Activated CD4-positive, alpha-beta T cell treated with anti-CD3 and anti-CD28 coated beads for 36 hours (primary cell): ENCODE measurements around the gene GP1BB. TPM values are rescaled to one million over a fixed set of nuclear protein-coding genes. Genes with fewer than 3 reads are reported as not detected.

ENCODE experiments used
- ATAC-seq: fragments of 200-7000 bp; cut with Tn5 transposase; one replicate; pipeline ENCODE4 v1.10.0; 2021; ENCODE audit warnings: mild to moderate bottlenecking, moderate library complexity
- CTCF ChIA-PET: fragments of 350-600 bp; sonication (Branson Sonifier 250); formaldehyde crosslinking; loops from one replicate; lab custom pipeline; 2021; ENCODE audit warnings: antibody characterized with exemption; lab: Charles Lee
- POLR2A ChIA-PET: fragments of 350-600 bp; sonication (Branson Sonifier 250); formaldehyde crosslinking; loops from one replicate; lab custom pipeline; 2021; ENCODE audit warnings: antibody characterized with exemption, inconsistent platforms; lab: Charles Lee
- DNase-seq: peaks from one replicate; pipeline ENCODE4 v3.0.0-alpha.2; 2020
- H3K27ac Mint-ChIP-seq: one replicate; pipeline ENCODE4 v1.8.0; 2021; ENCODE audit warnings: mixed read lengths
- H3K27me3 Mint-ChIP-seq: one replicate; pipeline ENCODE4 v1.8.0; 2021; ENCODE audit warnings: mixed read lengths
- H3K36me3 Mint-ChIP-seq: one replicate; pipeline ENCODE4 v1.8.0; 2021; ENCODE audit warnings: low read depth, mixed read lengths
- H3K4me1 Mint-ChIP-seq: one replicate; pipeline ENCODE4 v1.8.0; 2021; ENCODE audit warnings: mixed read lengths
- H3K4me3 Mint-ChIP-seq: one replicate; pipeline ENCODE4 v1.8.0; 2021; ENCODE audit warnings: mild to moderate bottlenecking, moderate library complexity, mixed read lengths
- H3K9me3 Mint-ChIP-seq: one replicate; pipeline ENCODE4 v1.8.0; 2021; ENCODE audit warnings: low read depth, mixed read lengths
- intact Hi-C, 2 experiments: fragments of 100-400 bp; cut with DNase I in 1 of 2; cut with micrococcal nuclease in 1 of 2; formaldehyde crosslinking; loops; one replicate each; pipeline versions ENCODE4 v1.14.2 to v1.15.1; 2022 to 2024; cut with DNase I, micrococcal nuclease
- total RNA-seq, 2 experiments: library from RNA; stranded (reverse); gene quantifications; one replicate each; pipeline ENCODE4 v1.2.3, GENCODE V29; 2021

Gene GP1BB
- total RNA-seq, 2 experiments from 2014 or later = not detected

- intact Hi-C loops = no loop called here
- CTCF ChIA-PET = interaction anchor here (0.7 to 2.5 kb wide), 3 partner anchors 12 to 440 kb away, joined by 3 to 6 read pairs (median 6); no protein-coding TSS in a partner anchor
- POLR2A ChIA-PET = no interaction called here
- ATAC-seq (peak; percentile 23), DNase-seq (no peak)
- Mint-ChIP-seq H3K4me1 (peaks cover 6% of the 10 kb centered on the region), H3K9me3 (no peaks in the 10 kb centered on the region), H3K4me3 (no peak overlapping the region), H3K36me3 (no peaks in the 10 kb centered on the region), H3K27me3 (peaks cover 19% of the 10 kb centered on the region), H3K27ac (peak overlapping the region; percentile 24)
Observed at GRCh38 chr22:19680911-19681862, 42.2 kb upstream of the GP1BB start.

GRCh38 chr22:19681863-19682245, 41.5 kb upstream of the GP1BB start:
- intact Hi-C loops = no loop called here
- POLR2A ChIA-PET = no interaction called here

GRCh38 chr22:19686946-19687345, 36.4 kb upstream of the GP1BB start:
- Mint-ChIP-seq H3K9me3 (no peaks in the 10 kb centered on the region), H3K36me3 (no peaks in the 10 kb centered on the region), H3K27ac (no peak overlapping the region), H3K4me3 (no peak overlapping the region), H3K4me1 (no peaks in the 10 kb centered on the region), H3K27me3 (peaks cover 7% of the 10 kb centered on the region)
- DNase-seq (no peak), ATAC-seq (no peak)
- POLR2A ChIA-PET = no interaction called here
- CTCF ChIA-PET = interaction anchor here (0.6 to 0.9 kb wide), 4 partner anchors 11 to 461 kb away, joined by 3 to 4 read pairs (median 4); no protein-coding TSS in a partner anchor
- intact Hi-C loops = no loop called here

More at GRCh38 chr22:19681863-19682245, 41.5 kb upstream of the GP1BB start:
- Mint-ChIP-seq H3K4me3 (no peak overlapping the region), H3K9me3 (no peaks in the 10 kb centered on the region), H3K27ac (peak overlapping the region; percentile 24), H3K36me3 (no peaks in the 10 kb centered on the region), H3K4me1 (peaks cover 6% of the 10 kb centered on the region), H3K27me3 (peaks cover 19% of the 10 kb centered on the region)
- ATAC-seq = no peak
- no peak for DNase-seq
- CTCF ChIA-PET = no interaction called here

GRCh38 chr22:19687561-19688300, 35.6 kb upstream of the GP1BB start:
- DNase-seq (no peak), ATAC-seq (no peak)
- no peak overlapping the region for H3K4me3 Mint-ChIP-seq
- no peak overlapping the region for H3K27ac Mint-ChIP-seq
- CTCF ChIA-PET = interaction anchor here (0.6 to 0.9 kb wide), 3 partner anchors 10 to 461 kb away, joined by 4 read pairs; no protein-coding TSS in a partner anchor
- peaks cover 7% of the 10 kb centered on the region for H3K27me3 Mint-ChIP-seq
- POLR2A ChIA-PET = interaction anchor here (0.6 kb wide), 1 partner anchor 208 kb away, joined by 3 read pairs; the partner anchor contains the start of gene CDC45
- no peaks in the 10 kb centered on the region for H3K36me3 Mint-ChIP-seq
- H3K4me1 Mint-ChIP-seq = no peaks in the 10 kb centered on the region
- H3K9me3 Mint-ChIP-seq = no peaks in the 10 kb centered on the region
- intact Hi-C loops = no loop called here

- ATAC-seq = no peak
- H3K27ac Mint-ChIP-seq = no peak overlapping the region
- H3K27me3 Mint-ChIP-seq = peaks cover 4% of the 10 kb centered on the region
- H3K9me3 Mint-ChIP-seq = no peaks in the 10 kb centered on the region
- intact Hi-C loops = no loop called here
- no peak overlapping the region for H3K4me3 Mint-ChIP-seq
- H3K4me1 Mint-ChIP-seq = no peaks in the 10 kb centered on the region
- DNase-seq = no peak
- H3K36me3 Mint-ChIP-seq = no peaks in the 10 kb centered on the region
- CTCF ChIA-PET = interaction anchor here (1.5 kb wide), 1 partner anchor 9 kb away, joined by 3 read pairs; no protein-coding TSS in a partner anchor
- POLR2A ChIA-PET = interaction anchor here (0.6 kb wide), 1 partner anchor 209 kb away, joined by 3 read pairs; the partner anchor contains the start of gene CDC45
Observed at GRCh38 chr22:19688301-19689290, 34.7 kb upstream of the GP1BB start.

- Mint-ChIP-seq H3K27ac (no peak overlapping the region), H3K36me3 (no peaks in the 10 kb centered on the region), H3K27me3 (no peaks in the 10 kb centered on the region), H3K9me3 (no peaks in the 10 kb centered on the region), H3K4me3 (no peak overlapping the region), H3K4me1 (no peaks in the 10 kb centered on the region)
- intact Hi-C loops = no loop called here
- ATAC-seq (no peak), DNase-seq (no peak)
- CTCF ChIA-PET = interaction anchor here (1.5 kb wide), 1 partner anchor 10 kb away, joined by 3 read pairs; no protein-coding TSS in a partner anchor
- POLR2A ChIA-PET = interaction anchor here (0.6 kb wide), 1 partner anchor 741 kb away, joined by 5 read pairs; no protein-coding TSS in a partner anchor
Observed at GRCh38 chr22:19689408-19689807, 33.9 kb upstream of the GP1BB start.

GRCh38 chr22:19691007-19691720, 32.2 kb upstream of the GP1BB start:
- ChIA-PET POLR2A (no interaction called here), CTCF (interaction anchor here (0.6 kb wide), 1 partner anchor 223 kb away, joined by 3 read pairs; no protein-coding TSS in a partner anchor)
- Mint-ChIP-seq H3K4me1 (no peaks in the 10 kb centered on the region), H3K36me3 (no peaks in the 10 kb centered on the region), H3K9me3 (no peaks in the 10 kb centered on the region), H3K27ac (no peak overlapping the region), H3K4me3 (no peak overlapping the region), H3K27me3 (no peaks in the 10 kb centered on the region)
- ATAC-seq (no peak), DNase-seq (no peak)
- intact Hi-C loops = no loop called here

GRCh38 chr22:19691721-19692341, 31.5 kb upstream of the GP1BB start:
- Mint-ChIP-seq H3K4me1 (no peaks in the 10 kb centered on the region), H3K27ac (no peak overlapping the region), H3K4me3 (no peak overlapping the region), H3K36me3 (no peaks in the 10 kb centered on the region), H3K9me3 (no peaks in the 10 kb centered on the region), H3K27me3 (no peaks in the 10 kb centered on the region)
- DNase-seq (no peak), ATAC-seq (no peak)
- POLR2A ChIA-PET = no interaction called here
- CTCF ChIA-PET = interaction anchor here (0.6 kb wide), 1 partner anchor 222 kb away, joined by 3 read pairs; no protein-coding TSS in a partner anchor
- intact Hi-C loops = no loop called here

- intact Hi-C loops = no loop called here
- ChIA-PET POLR2A (no interaction called here), CTCF (no interaction called here)
- H3K27ac Mint-ChIP-seq = no peak overlapping the region
- H3K9me3 Mint-ChIP-seq = no peaks in the 10 kb centered on the region
- H3K4me1 Mint-ChIP-seq = no peaks in the 10 kb centered on the region
- DNase-seq (no peak), ATAC-seq (no peak)
- no peaks in the 10 kb centered on the region for H3K36me3 Mint-ChIP-seq
- no peak overlapping the region for H3K4me3 Mint-ChIP-seq
- peaks cover 3% of the 10 kb centered on the region for H3K27me3 Mint-ChIP-seq
Observed at GRCh38 chr22:19693581-19693980, 29.8 kb upstream of the GP1BB start.
